H9 (cell line): ENCODE measurements around the gene OSBPL10. TPM values are rescaled to one million over a fixed set of nuclear protein-coding genes. Genes with fewer than 3 reads are reported as not detected.

Experiments
- DNase-seq: peaks from one replicate; pipeline ENCODE4 v3.0.0-alpha.2; 2017
- H2AFZ ChIP-seq: one replicate; pipeline ENCODE4 v1.6.1; 2013; ENCODE audit warnings: mild to moderate bottlenecking, low read length, control low read depth, moderate library complexity
- H2AK5ac ChIP-seq: 2 replicates; pipeline ENCODE4 v1.6.1; 2013; ENCODE audit warnings: low read length, control low read depth, mixed read lengths; ENCODE audit not compliant: insufficient read length
- H2BK120ac ChIP-seq: one replicate; pipeline ENCODE4 v1.6.1; 2013; ENCODE audit warnings: low read depth, mild to moderate bottlenecking, low read length, control low read depth, inconsistent platforms; ENCODE audit not compliant: poor library complexity, severe bottlenecking
- H2BK12ac ChIP-seq: 2 replicates; pipeline ENCODE4 v1.6.1; 2013; ENCODE audit warnings: low read length, control low read depth, mixed read lengths, low read depth; ENCODE audit not compliant: insufficient read length
- H2BK15ac ChIP-seq: 2 replicates; pipeline ENCODE4 v1.6.1; 2013; ENCODE audit warnings: low read depth, low read length, control low read depth
- H2BK20ac ChIP-seq: one replicate; pipeline ENCODE4 v1.6.1; 2013; ENCODE audit warnings: low read depth, mild to moderate bottlenecking, low read length, control low read depth, inconsistent platforms; ENCODE audit not compliant: poor library complexity, severe bottlenecking
- H2BK5ac ChIP-seq: 2 replicates; pipeline ENCODE4 v1.6.1; 2013; ENCODE audit warnings: low read length, control low read depth, mixed read lengths; ENCODE audit not compliant: insufficient read length
- H3K14ac ChIP-seq: 2 replicates; pipeline ENCODE4 v1.6.1; 2013; ENCODE audit warnings: low read length, control low read depth; ENCODE audit not compliant: insufficient read depth
- H3K18ac ChIP-seq: 2 replicates; pipeline ENCODE4 v1.6.1; 2013; ENCODE audit warnings: low read depth, mild to moderate bottlenecking, mixed read lengths, low read length, control low read depth; ENCODE audit not compliant: insufficient read length
- H3K23ac ChIP-seq: 2 replicates; pipeline ENCODE4 v1.6.1; 2013; ENCODE audit warnings: low read length, control low read depth, mixed read lengths, low read depth; ENCODE audit not compliant: insufficient read length
- H3K23me2 ChIP-seq: 2 replicates; pipeline ENCODE4 v1.6.1; 2013; ENCODE audit warnings: low read depth, mild to moderate bottlenecking, mixed read lengths, low read length, control low read depth; ENCODE audit not compliant: insufficient read length, poor library complexity, severe bottlenecking
- H3K27ac ChIP-seq: 2 replicates; pipeline ENCODE4 v1.5.1; 2013; ENCODE audit warnings: low read length, control low read depth, mixed read lengths, low read depth; ENCODE audit not compliant: insufficient read length
- H3K27me3 ChIP-seq: 2 replicates; pipeline ENCODE4 v1.6.1; 2013; ENCODE audit warnings: low read length, control low read depth, inconsistent platforms; ENCODE audit not compliant: insufficient read depth
- H3K4ac ChIP-seq: 2 replicates; pipeline ENCODE4 v1.6.1; 2013; ENCODE audit warnings: low read depth, mild to moderate bottlenecking, control low read depth, inconsistent platforms, low read length, moderate library complexity
- H3K4me1 ChIP-seq: 2 replicates; pipeline ENCODE4 v1.6.1; 2013; ENCODE audit warnings: low read length, control low read depth, inconsistent platforms; ENCODE audit not compliant: insufficient read depth
- H3K4me2 ChIP-seq: 2 replicates; pipeline ENCODE4 v1.6.1; 2013; ENCODE audit warnings: low read length, control low read depth, mixed read lengths; ENCODE audit not compliant: insufficient read length, insufficient read depth
- H3K56ac ChIP-seq: 2 replicates; pipeline ENCODE4 v1.6.1; 2013; ENCODE audit warnings: low read depth, mild to moderate bottlenecking, mixed read lengths, low read length, control low read depth; ENCODE audit not compliant: insufficient read length
- H3K79me1 ChIP-seq: 2 replicates; pipeline ENCODE4 v1.6.1; 2013; ENCODE audit warnings: low read depth, mild to moderate bottlenecking, moderate library complexity, low read length, control low read depth, inconsistent platforms; ENCODE audit not compliant: insufficient read depth, poor library complexity, severe bottlenecking
- H3K79me2 ChIP-seq: 2 replicates; pipeline ENCODE4 v1.6.1; 2013; ENCODE audit warnings: low read length, control low read depth, inconsistent platforms; ENCODE audit not compliant: insufficient read depth
- H3K9ac ChIP-seq: 2 replicates; pipeline ENCODE4 v1.6.1; 2013; ENCODE audit warnings: low read length, control low read depth, mixed read lengths; ENCODE audit not compliant: insufficient read length; ENCODE audit errors: extremely low read depth
- H3K9me3 ChIP-seq: one replicate; pipeline ENCODE4 v1.6.1; 2013; ENCODE audit warnings: low read depth, low read length, inconsistent platforms; ENCODE audit not compliant: control insufficient read depth
- H3T11ph ChIP-seq: one replicate; pipeline ENCODE4 v1.6.1; 2013; ENCODE audit warnings: mild to moderate bottlenecking, low read length, control low read depth, inconsistent platforms
- H4K20me1 ChIP-seq: one replicate; pipeline ENCODE4 v1.6.1; 2013; ENCODE audit not compliant: control insufficient read depth, insufficient read length, insufficient read depth
- H4K5ac ChIP-seq: 2 replicates; pipeline ENCODE4 v1.6.1; 2013; ENCODE audit warnings: low read depth, mild to moderate bottlenecking, mixed read lengths, low read length, control low read depth; ENCODE audit not compliant: insufficient read length
- H4K8ac ChIP-seq: replicated peaks from 2 replicates; pipeline ENCODE4 v1.6.1; 2013; ENCODE audit warnings: low read length, control low read depth, mixed read lengths, low read depth; ENCODE audit not compliant: insufficient read length
- H4K91ac ChIP-seq: 2 replicates; pipeline ENCODE4 v1.6.1; 2013; ENCODE audit warnings: low read depth, mild to moderate bottlenecking, moderate library complexity, mixed read lengths, low read length, control low read depth; ENCODE audit not compliant: insufficient read length
- H3K27ac Mint-ChIP-seq, 3 experiments: 2 replicates in 2 of 3; 3 replicates in 1 of 3; pipeline ENCODE4 v1.8.0; 2020 to 2021; ENCODE audit warnings: mixed read lengths in 3 of 3, mild to moderate bottlenecking in 1 of 3, moderate library complexity in 1 of 3
- H3K27me3 Mint-ChIP-seq: 2 replicates; pipeline ENCODE4 v1.8.0; 2021; ENCODE audit warnings: low read depth, mild to moderate bottlenecking, moderate library complexity, mixed read lengths
- H3K36me3 Mint-ChIP-seq, 3 experiments: 2 replicates in 2 of 3; 3 replicates in 1 of 3; pipeline ENCODE4 v1.8.0; 2020 to 2021; ENCODE audit warnings: low read depth in 3 of 3, mixed read lengths in 3 of 3; ENCODE audit not compliant: insufficient read depth in 1 of 3
- H3K4me1 Mint-ChIP-seq, 2 experiments: 2 replicates each; pipeline ENCODE4 v1.8.0; 2020; ENCODE audit warnings: mixed read lengths in 2 of 2
- H3K4me3 Mint-ChIP-seq, 2 experiments: 2 replicates in 1 of 2; 3 replicates in 1 of 2; pipeline ENCODE4 v1.8.0; 2020 to 2021; ENCODE audit warnings: mild to moderate bottlenecking in 2 of 2, mixed read lengths in 2 of 2, moderate library complexity in 1 of 2
- H3K9me3 Mint-ChIP-seq, 2 experiments: 2 replicates in 1 of 2; 3 replicates in 1 of 2; pipeline ENCODE4 v1.8.0; 2020; ENCODE audit warnings: mild to moderate bottlenecking in 2 of 2, mixed read lengths in 2 of 2, moderate library complexity in 1 of 2
- WGBS: extraction: QIAGEN DNeasy Blood & Tissue Kit; methylation state at CpG from one replicate; pipeline ENCODE4 v1.1.7; 2013; ENCODE audit warnings: missing lambda C conversion rate, low lambda C conversion rate, mixed read lengths; ENCODE audit not compliant: insufficient read length; ENCODE audit errors: extremely low coverage; 5-methylcytosine and 5-hydroxymethylcytosine counted together
- total RNA-seq: library from RNA; stranded (reverse); gene quantifications from 2 replicates; pipeline ENCODE4 v1.2.1, GENCODE V29; 2021
- TF ChIP-seq, protein P1 (sequence below): fragments of 200-600 bp; sonication (generic); conservative IDR thresholded peaks from 3 replicates; pipeline ENCODE4 v1.8.0; 2021; ENCODE audit warnings: antibody characterized with exemption, mild to moderate bottlenecking

The OSBPL10 gene
- total RNA-seq, 1 experiment from 2014 or later, result 42.7 TPM

DNA sequence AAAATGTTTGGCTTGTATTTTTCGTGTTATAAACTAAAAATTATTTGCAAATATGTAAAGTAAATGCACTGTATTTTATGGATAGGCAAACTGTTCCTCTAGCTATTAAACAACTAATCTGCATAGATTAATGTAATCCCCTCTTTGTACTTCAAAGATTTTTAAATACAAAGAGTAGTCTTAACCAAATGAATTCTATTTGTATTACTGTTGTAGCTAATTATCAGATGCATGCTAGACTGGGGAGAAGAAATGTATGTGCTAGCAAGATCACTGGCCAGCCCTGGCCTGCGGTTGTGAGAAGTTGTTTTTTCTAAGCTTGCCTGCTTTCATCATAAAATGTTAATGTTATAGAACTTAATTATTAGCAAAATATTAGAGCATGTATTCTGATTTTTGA lies 355.7 kb downstream of the OSBPL10 start:
- H3T11ph ChIP-seq, result no peak overlapping the region
- Mint-ChIP-seq H3K4me1 (peaks cover 32 to 38% of the 10 kb centered on the region in 2 experiments), H3K36me3 (peaks cover 7 to 39% (median 33%) of the 10 kb centered on the region in 3 experiments; a peak in 6 of 7 replicates), H3K9me3 (no peaks in the 10 kb centered on the region; a peak in 1 of 5 replicates), H3K27me3 (no peaks in the 10 kb centered on the region), H3K27ac (no peak overlapping the region), H3K4me3 (peak overlapping the region in 1 of 2 experiments; percentile 17; a peak in 2 of 5 replicates)
- DNase-seq, result no peak
- H2BK12ac ChIP-seq, result no peak overlapping the region
- no peak overlapping the region for H3K4me2 ChIP-seq
- no peaks in the 10 kb centered on the region for H3K4me1 ChIP-seq
- no peaks in the 10 kb centered on the region for H3K79me1 ChIP-seq
- no peak overlapping the region for H3K14ac ChIP-seq
- no CpG with 5 or more reads among the region's 2 CpGs for WGBS
- H4K5ac ChIP-seq, result no peak overlapping the region
- no peaks in the 10 kb centered on the region for H3K9me3 ChIP-seq
- no peaks in the 10 kb centered on the region for H3K23me2 ChIP-seq
- no peak overlapping the region for H2BK20ac ChIP-seq
- H2BK5ac ChIP-seq, result no peak overlapping the region
- H2AFZ ChIP-seq, result no peak overlapping the region
- no peak overlapping the region for H3K4ac ChIP-seq
- no peak overlapping the region for H2BK120ac ChIP-seq
- H4K20me1 ChIP-seq, result no peaks in the 10 kb centered on the region
- no peaks in the 10 kb centered on the region for H3K27me3 ChIP-seq
- no peaks in the 10 kb centered on the region for H3K79me2 ChIP-seq
- no peak overlapping the region for H4K91ac ChIP-seq
- H2AK5ac ChIP-seq, result no peak overlapping the region
- TF ChIP-seq, protein P1, sequence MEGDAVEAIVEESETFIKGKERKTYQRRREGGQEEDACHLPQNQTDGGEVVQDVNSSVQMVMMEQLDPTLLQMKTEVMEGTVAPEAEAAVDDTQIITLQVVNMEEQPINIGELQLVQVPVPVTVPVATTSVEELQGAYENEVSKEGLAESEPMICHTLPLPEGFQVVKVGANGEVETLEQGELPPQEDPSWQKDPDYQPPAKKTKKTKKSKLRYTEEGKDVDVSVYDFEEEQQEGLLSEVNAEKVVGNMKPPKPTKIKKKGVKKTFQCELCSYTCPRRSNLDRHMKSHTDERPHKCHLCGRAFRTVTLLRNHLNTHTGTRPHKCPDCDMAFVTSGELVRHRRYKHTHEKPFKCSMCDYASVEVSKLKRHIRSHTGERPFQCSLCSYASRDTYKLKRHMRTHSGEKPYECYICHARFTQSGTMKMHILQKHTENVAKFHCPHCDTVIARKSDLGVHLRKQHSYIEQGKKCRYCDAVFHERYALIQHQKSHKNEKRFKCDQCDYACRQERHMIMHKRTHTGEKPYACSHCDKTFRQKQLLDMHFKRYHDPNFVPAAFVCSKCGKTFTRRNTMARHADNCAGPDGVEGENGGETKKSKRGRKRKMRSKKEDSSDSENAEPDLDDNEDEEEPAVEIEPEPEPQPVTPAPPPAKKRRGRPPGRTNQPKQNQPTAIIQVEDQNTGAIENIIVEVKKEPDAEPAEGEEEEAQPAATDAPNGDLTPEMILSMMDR, result no peak
- no peak overlapping the region for H3K56ac ChIP-seq
- no peak overlapping the region for H3K27ac ChIP-seq
- H3K18ac ChIP-seq, result no peak overlapping the region
- no peak overlapping the region for H2BK15ac ChIP-seq
- no peak overlapping the region for H3K9ac ChIP-seq
- no peak overlapping the region for H3K23ac ChIP-seq
- H4K8ac ChIP-seq, result no peak overlapping the region
